ENCODE measurements around the gene KIAA0513. TPM values are rescaled to one million over a fixed set of nuclear protein-coding genes. Genes with fewer than 3 reads are reported as not detected.

Gene KIAA0513
- total and polyA plus RNA-seq, 2 of the 13 experiments (the other 11 are each of a cell fraction or from before 2014, with no cell fraction given): 1.8 TPM

- TF ChIP-seq ZBTB14 (CRISPR knock-in tag; IDR thresholded peaks at IDR 0.05): peak; percentile 30; the same call in 1 of the 2 replicates
- peak; percentile 87 for TF ChIP-seq ZNF160 (CRISPR knock-in tag; IDR thresholded peaks at IDR 0.05)
- peak; percentile 90 for TF ChIP-seq THAP9 (CRISPR knock-in tag; IDR thresholded peaks at IDR 0.05; ENCODE audit: borderline replicate concordance)
- peak; percentile 85; the same call in 1 of the 2 replicates for TF ChIP-seq KDM5A (IDR thresholded peaks at IDR 0.05; ENCODE audit: borderline replicate concordance, low read length)
- TF ChIP-seq ZNF30 (CRISPR knock-in tag; IDR thresholded peaks at IDR 0.05): no peak
- peak; percentile 29; the same call in 1 of the 2 replicates for TF ChIP-seq NR2F6 (IDR thresholded peaks at IDR 0.05)
- peak; percentile 68 for TF ChIP-seq NR2F6 (CRISPR knock-in tag; IDR thresholded peaks at IDR 0.05)
- TF ChIP-seq NCOA1 (CRISPR knock-in tag; IDR thresholded peaks at IDR 0.05): no peak
- TF ChIP-seq DPF2 (CRISPR knock-in tag; IDR thresholded peaks at IDR 0.05; ENCODE audit: borderline replicate concordance, low read depth): no peak
- no peak; the same call in 1 of the 2 replicates for TF ChIP-seq ZNF512B (CRISPR knock-in tag; IDR thresholded peaks at IDR 0.05; ENCODE audit: borderline replicate concordance)
- peak; percentile 29; the same call in 1 of the 2 replicates for TF ChIP-seq ZNF142 (CRISPR knock-in tag; IDR thresholded peaks at IDR 0.05)
- no peak for TF ChIP-seq RELA (CRISPR knock-in tag; IDR thresholded peaks at IDR 0.05)
- TF ChIP-seq SP2 (CRISPR knock-in tag; IDR thresholded peaks at IDR 0.05): peak; percentile 82
- peak; percentile 58 for TF ChIP-seq MXD1 (CRISPR knock-in tag; IDR thresholded peaks at IDR 0.05)
- no peak for TF ChIP-seq ZNF232 (CRISPR knock-in tag; IDR thresholded peaks at IDR 0.05; ENCODE audit: borderline replicate concordance)
Observed at GRCh38 chr16:85010931-85011845, 16.4 kb upstream of the KIAA0513 start, which contains the start of gene ZDHHC7 (continued).

All from HepG2 (cell line).